Thyroid gland (tissue), 4 donors: ENCODE data around the gene KRTAP9-7.

Experiments used
- CTCF ChIP-seq, 6 experiments: fragments of 200-600 bp in 3 of 6; fragments of 450-650 bp in 3 of 6; sonication (generic) in 3 of 6; IDR thresholded peaks; one replicate each; pipeline ENCODE4 v1.5.1; 2016 to 2019; ENCODE audit warnings: antibody characterized with exemption in 6 of 6, mild to moderate bottlenecking in 2 of 6, inconsistent platforms in 1 of 6, moderate library complexity in 1 of 6
- POLR2A ChIP-seq, 2 donors: fragments of 450-650 bp; IDR thresholded peaks; one replicate each; pipeline ENCODE4 v1.6.1; 2017; ENCODE audit warnings: antibody characterized with exemption in 2 of 2, mild to moderate bottlenecking in 2 of 2, moderate library complexity in 1 of 2

- no peak for TF ChIP-seq POLR2A (IDR thresholded peaks at IDR 0.05)
- no peak for TF ChIP-seq CTCF (IDR thresholded peaks at IDR 0.05)
Measured at GRCh38 chr17:41298458-41299135, 23.1 kb downstream of the KRTAP9-7 start.
